Spleen (tissue), 11 donors: ENCODE measurements around the gene MUCL3. TPM values are rescaled to one million over a fixed set of nuclear protein-coding genes. Genes with fewer than 3 reads are reported as not detected.
"Not testable (repeated sequence)": the region's sequence is repeated elsewhere in the genome, so short reads cannot be mapped to it uniquely, and the experiment has no call there.

Experiments used
- DNase-seq: peaks from one replicate; pipeline ENCODE4 v3.0.0-alpha.2; 2020
- H3K27ac ChIP-seq, 8 donors: fragments of 200-600 bp; sonication (generic) in 7 of 8; 1 replicate in 4 of 8; 2 replicates in 4 of 8; pipeline versions ENCODE4 v1.5.0 to v1.8.0; 2016 to 2021; ENCODE audit warnings: inconsistent platforms in 4 of 8, mild to moderate bottlenecking in 4 of 8, moderate library complexity in 1 of 8
- H3K27me3 ChIP-seq, 7 donors: fragments of 200-600 bp; sonication (generic) in 6 of 7; replicated peaks in 1 of 7; 1 replicate in 4 of 7; 2 replicates in 3 of 7; pipeline versions ENCODE4 v1.5.0 to v1.8.0; 2016 to 2021; ENCODE audit warnings: inconsistent platforms in 3 of 7, mild to moderate bottlenecking in 1 of 7
- H3K36me3 ChIP-seq, 6 donors: fragments of 200-600 bp; sonication (generic) in 5 of 6; 1 replicate in 4 of 6; 2 replicates in 2 of 6; pipeline versions ENCODE4 v1.5.0 to v1.8.0; 2016 to 2021; ENCODE audit warnings: inconsistent platforms in 2 of 6
- H3K4me1 ChIP-seq, 6 donors: fragments of 200-600 bp; sonication (generic) in 5 of 6; 1 replicate in 3 of 6; 2 replicates in 3 of 6; pipeline versions ENCODE4 v1.5.0 to v1.8.0; 2016 to 2021; ENCODE audit warnings: inconsistent platforms in 3 of 6
- H3K4me3 ChIP-seq, 8 donors: fragments of 200-600 bp; sonication (generic) in 7 of 8; 1 replicate in 4 of 8; 2 replicates in 4 of 8; pipeline versions ENCODE4 v1.5.0 to v1.8.0; 2016 to 2021; ENCODE audit warnings: inconsistent platforms in 4 of 8, mild to moderate bottlenecking in 4 of 8, moderate library complexity in 2 of 8
- H3K9me3 ChIP-seq, 8 donors: fragments of 200-600 bp; sonication (generic) in 7 of 8; 1 replicate in 4 of 8; 2 replicates in 4 of 8; pipeline versions ENCODE4 v1.5.0 to v1.8.0; 2016 to 2021; ENCODE audit warnings: inconsistent platforms in 4 of 8
- CTCF ChIP-seq, 11 experiments: fragments of 200-600 bp in 7 of 11; fragments of 450-650 bp in 4 of 11; sonication (generic) in 4 of 11; IDR thresholded peaks in 8 of 11; conservative IDR thresholded peaks in 3 of 11; 1 replicate in 7 of 11; 2 replicates in 4 of 11; pipeline versions ENCODE4 v1.4.0 to v1.8.0; 2016 to 2021; ENCODE audit warnings: antibody characterized with exemption in 11 of 11, inconsistent platforms in 4 of 11, mild to moderate bottlenecking in 1 of 11
- POLR2A ChIP-seq, 3 donors: fragments of 450-650 bp; IDR thresholded peaks; one replicate each; pipeline ENCODE4 v1.5.1; 2017; ENCODE audit warnings: antibody characterized with exemption in 3 of 3, mild to moderate bottlenecking in 1 of 3
- POLR2AphosphoS5 ChIP-seq, 3 donors: sonication (generic); formaldehyde crosslinking; IDR thresholded peaks; one replicate each; pipeline ENCODE4 v1.5.1; 2017; ENCODE audit warnings: antibody characterized with exemption in 3 of 3
- WGBS, 5 donors: extraction: QIAGEN DNeasy Blood & Tissue Kit in 3 of 5; methylation state at CpG; one replicate each; pipeline versions ENCODE4 v1.1.5 to v1.1.7; 2013 to 2018; 5-methylcytosine and 5-hydroxymethylcytosine counted together
- intact Hi-C: fragments of 100-400 bp; cut with DNase I; formaldehyde crosslinking; loops from one replicate; pipeline ENCODE4 v1.15.0; 2023; ENCODE audit warnings: low total_unique reads
- polyA plus RNA-seq, 3 donors: library from polyadenylated mRNA; stranded (reverse); fragments of 200-250 nt; gene quantifications; one replicate each; pipeline ENCODE4 v1.2.1, GENCODE V29; 2013
- total RNA-seq, 7 donors: library from RNA; depleted of rRNA in 3 of 7; stranded (reverse); fragments of >200 nt in 3 of 7; fragmentation: NEBNext Ultra II Directional in 4 of 7; extraction: Animal tissue kit (Norgen Biotek cat#: 25700) in 4 of 7; gene quantifications; one replicate each; pipeline versions ENCODE4 v1.1.0 to v1.2.1, GENCODE V29; 2016 to 2021
- donor health status: healthy with polysubstance abuse.
- donor health status: DM: no; HTN: no; CAD: no; lungs with moderate emphysema.
- donor health status: DM: no; HTN: no; CAD: no.
- donor health status: Bipolar disorder and iron deficiency.
- donor health status: healthy.
- donor health status: DM: no; HTN: no; CAD: no.
- donor health status: DM: yes; HTN: yes; CAD: no.

Gene MUCL3
- total and polyA plus RNA-seq, 10 donors = 0.03 TPM; not detected in 9

DNA sequence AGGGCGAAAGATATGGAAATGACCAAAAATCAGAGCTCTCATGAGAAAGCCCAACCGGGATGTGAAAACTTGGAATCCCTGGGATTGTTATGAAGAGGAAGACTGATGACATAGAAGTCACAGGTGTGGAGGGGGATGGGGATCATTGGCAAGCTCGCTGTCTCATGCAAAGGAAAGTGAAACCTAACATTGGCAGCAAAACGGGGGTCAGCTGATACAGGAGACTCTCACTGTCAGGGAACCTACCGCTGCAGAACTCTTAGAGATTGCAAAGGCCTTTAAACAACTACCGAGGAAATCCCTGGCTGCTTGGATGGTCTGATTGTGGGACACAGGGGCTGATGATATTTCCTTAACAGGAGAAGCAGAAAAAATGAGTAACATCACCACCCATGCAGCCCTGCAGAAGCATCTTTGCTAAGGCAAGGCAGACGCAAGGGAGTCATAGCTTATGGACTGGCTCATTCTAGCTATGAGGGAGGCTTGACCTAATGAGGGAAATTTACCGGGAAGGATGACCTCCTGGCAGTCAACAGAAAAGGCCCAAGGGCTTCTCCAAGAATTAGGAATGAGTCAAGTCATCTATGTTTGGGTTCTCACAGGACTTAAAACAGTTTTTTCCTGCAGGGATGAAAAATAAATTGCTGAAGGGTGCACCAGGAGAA lies 49.8 kb downstream of the MUCL3 start:
- H3K4me1 ChIP-seq = peaks cover 0 to 9% (median 0%) of the 10 kb centered on the region in 6 donors
- no peaks in the 10 kb centered on the region for H3K36me3 ChIP-seq
- 57 to 65% (median 61%) methylated on average over 8 of the region's 8 CpGs for WGBS, 5 donors
- H3K27ac ChIP-seq = no peak overlapping the region
- H3K27me3 ChIP-seq = no peaks in the 10 kb centered on the region
- TF ChIP-seq POLR2AphosphoS5 (IDR thresholded peaks at IDR 0.05) (no peak), POLR2A (IDR thresholded peaks at IDR 0.05) (no peak), CTCF (IDR thresholded peaks at IDR 0.05 in 8 of 11, conservative IDR thresholded peaks at IDR 0.05 in 3 of 11) (no peak)
- H3K9me3 ChIP-seq = no peaks in the 10 kb centered on the region
- intact Hi-C loops = no loop called here
- no peak for DNase-seq
- no peak overlapping the region for H3K4me3 ChIP-seq

GRCh38 chr6:30991891-30992290 lies 51.1 kb downstream of the MUCL3 start:
- H3K9me3 ChIP-seq = no peaks in the 10 kb centered on the region
- no peak for DNase-seq
- H3K4me1 ChIP-seq = peaks cover 0 to 9% (median 0%) of the 10 kb centered on the region in 6 donors
- H3K27me3 ChIP-seq = no peaks in the 10 kb centered on the region
- H3K4me3 ChIP-seq = no peak overlapping the region
- no peaks in the 10 kb centered on the region for H3K36me3 ChIP-seq
- 74 to 87% (median 76%) methylated on average over 2 of the region's 2 CpGs for WGBS, 5 donors
- no peak for TF ChIP-seq POLR2AphosphoS5 (IDR thresholded peaks at IDR 0.05)
- TF ChIP-seq CTCF (IDR thresholded peaks at IDR 0.05 in 8 of 11, conservative IDR thresholded peaks at IDR 0.05 in 3 of 11) = no peak
- TF ChIP-seq POLR2A (IDR thresholded peaks at IDR 0.05) = no peak
- H3K27ac ChIP-seq = no peak overlapping the region
- intact Hi-C loops = no loop called here

DNA sequence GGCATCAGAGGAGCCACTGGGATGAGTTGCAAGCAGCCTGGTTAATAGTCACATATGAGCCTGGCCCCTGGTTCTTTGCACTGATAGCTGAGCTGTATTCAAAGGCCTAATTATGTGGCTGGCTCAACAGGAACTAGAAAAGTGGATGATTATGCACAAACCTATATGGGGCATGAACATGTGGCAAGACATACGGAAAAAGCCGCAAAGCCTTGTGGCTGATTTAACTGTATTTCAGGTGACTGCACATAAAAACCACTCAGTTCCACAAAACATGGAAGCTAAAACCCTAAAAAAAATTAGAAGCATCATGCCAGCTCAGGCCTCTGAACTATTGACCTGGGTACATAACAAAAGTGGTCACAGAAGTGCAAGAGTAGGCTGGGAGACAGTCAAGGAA lies 56.5 kb downstream of the MUCL3 start:
- Histone ChIP-seq H3K9me3 (no peaks in the 10 kb centered on the region), H3K4me1 (peaks cover 0 to 5% (median 0%) of the 10 kb centered on the region in 6 donors), H3K27ac (no peak overlapping the region), H3K4me3 (no peak overlapping the region), H3K36me3 (no peaks in the 10 kb centered on the region), H3K27me3 (peaks cover 0 to 7% (median 0%) of the 10 kb centered on the region in 7 donors)
- intact Hi-C loops = no loop called here
- no peak for DNase-seq
- TF ChIP-seq POLR2AphosphoS5 (IDR thresholded peaks at IDR 0.05) (no peak), CTCF (IDR thresholded peaks at IDR 0.05 in 8 of 11, conservative IDR thresholded peaks at IDR 0.05 in 3 of 11) (no peak), POLR2A (IDR thresholded peaks at IDR 0.05) (no peak)
- 63 to 91% (median 78%) methylated on average over 2 of the region's 2 CpGs for WGBS, 5 donors

DNA sequence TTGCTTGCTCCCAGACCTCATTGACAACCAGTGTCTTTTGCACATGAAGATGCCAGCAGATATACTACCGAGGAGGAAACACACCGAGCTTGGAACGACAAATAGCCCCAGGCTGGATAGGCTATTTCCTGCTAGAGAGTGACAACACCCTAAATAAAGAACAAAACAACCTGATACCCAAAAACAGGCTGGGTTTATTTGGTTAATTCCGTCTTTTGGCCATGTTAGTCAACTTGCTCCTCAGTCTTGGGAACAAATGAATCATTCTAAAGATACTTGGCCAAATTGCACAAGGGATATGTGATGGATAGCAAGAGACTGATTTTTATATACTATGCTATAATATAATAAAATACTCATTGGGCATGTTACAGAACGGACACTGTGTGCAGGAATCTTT lies 58.0 kb downstream of the MUCL3 start:
- Histone ChIP-seq H3K4me1 (peaks cover 0 to 5% (median 0%) of the 10 kb centered on the region in 6 donors), H3K27me3 (peaks cover 0 to 7% (median 0%) of the 10 kb centered on the region in 7 donors), H3K4me3 (no peak overlapping the region), H3K9me3 (no peaks in the 10 kb centered on the region), H3K36me3 (no peaks in the 10 kb centered on the region), H3K27ac (no peak overlapping the region)
- TF ChIP-seq POLR2A (IDR thresholded peaks at IDR 0.05) = no peak
- TF ChIP-seq POLR2AphosphoS5 (IDR thresholded peaks at IDR 0.05) = no peak
- TF ChIP-seq CTCF (IDR thresholded peaks at IDR 0.05 in 8 of 11, conservative IDR thresholded peaks at IDR 0.05 in 3 of 11) = no peak
- no peak for DNase-seq
- intact Hi-C loops = no loop called here
- WGBS, 5 donors = 55 to 79% (median 63%) methylated on average over 5 of the region's 5 CpGs

DNA sequence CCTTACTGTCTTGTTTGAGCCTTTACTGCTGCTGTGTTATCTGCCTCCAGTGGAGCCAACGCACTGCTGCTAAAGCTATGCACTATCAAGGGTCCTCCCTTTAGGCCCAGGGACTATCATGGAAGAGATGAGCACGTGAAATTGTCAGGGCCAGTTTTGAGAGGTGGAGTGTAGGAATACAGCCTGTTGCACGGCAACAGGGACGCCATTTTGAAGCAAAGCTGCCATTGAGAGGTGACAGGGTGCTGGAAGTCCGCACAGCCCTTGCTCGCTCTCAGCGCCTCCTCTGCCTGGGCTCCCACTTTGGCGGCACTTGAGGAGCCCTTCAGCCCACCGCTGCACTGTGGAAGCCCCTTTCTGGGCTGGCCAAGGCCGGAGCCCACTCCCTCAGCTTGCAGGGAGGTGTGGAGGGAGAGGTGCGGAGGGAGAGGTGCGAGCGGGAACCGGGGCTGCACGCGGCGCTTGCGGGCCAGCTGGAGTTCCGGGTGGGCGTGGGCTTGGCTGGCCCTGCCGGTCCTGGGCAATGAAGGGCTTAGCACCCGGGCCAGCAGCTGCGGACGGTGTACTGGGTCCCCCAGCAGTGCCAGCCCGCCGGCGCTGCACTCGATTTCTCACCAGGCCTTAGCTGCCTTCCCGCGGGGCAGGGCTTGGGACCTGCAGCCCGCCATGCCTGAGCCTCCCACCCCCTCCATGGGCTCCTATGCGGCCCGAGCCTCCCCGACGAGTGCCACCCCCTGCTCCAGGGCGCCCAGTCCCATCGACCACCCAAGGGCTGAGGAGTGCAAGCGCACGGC lies 59.5 kb downstream of the MUCL3 start:
- H3K9me3 ChIP-seq, H3K36me3 ChIP-seq, DNase-seq, intact Hi-C loops, H3K4me3 ChIP-seq, H3K4me1 ChIP-seq, H3K27me3 ChIP-seq, H3K27ac ChIP-seq: not testable (repeated sequence)
- 83 to 96% (median 96%) methylated on average over 16 to 39 of the region's 39 CpGs for WGBS, 5 donors
